22Rv1 (cell line): ENCODE results near the gene PIAS2.

Experiments used
- CTCF ChIP-seq: fragments of 450-650 bp; IDR thresholded peaks from 2 replicates; pipeline ENCODE4 v1.5.1; 2017; ENCODE audit warnings: mild to moderate bottlenecking
- ZFX ChIP-seq: fragments of 450-650 bp; IDR thresholded peaks from 2 replicates; pipeline ENCODE4 v1.6.1; 2017; ENCODE audit warnings: antibody characterized with exemption, borderline replicate concordance

GRCh38 chr18:46892842-46893241 is 24.5 kb downstream of the PIAS2 start:
- no peak for TF ChIP-seq CTCF
- no peak for TF ChIP-seq ZFX
